IMR-90 (cell line): ENCODE data around the gene RLN3.

ENCODE experiments used
- CTCF ChIP-seq: conservative IDR thresholded peaks from 2 replicates; pipeline ENCODE4 v1.5.1; 2012; ENCODE audit warnings: mild to moderate bottlenecking, low read depth, low read length, improper control_type of control experiment
- POLR2A ChIP-seq: IDR thresholded peaks from 2 replicates; pipeline ENCODE4 v1.6.1; 2012; ENCODE audit warnings: mild to moderate bottlenecking, low read depth, low read length

GRCh38 chr19:14002571-14003250 lies 25.2 kb upstream of the RLN3 start:
- TF ChIP-seq CTCF, result no peak
- no peak for TF ChIP-seq POLR2A
